Psoas muscle (tissue), 8 donors: ENCODE measurements around the gene ACSBG1. TPM values are rescaled to one million over a fixed set of nuclear protein-coding genes. Genes with fewer than 3 reads are reported as not detected.
A peak's percentile ranks its signal among the peaks of the same experiment; 100 is the strongest.

Experiments
- ATAC-seq, 4 donors: fragments of 200-7000 bp; cut with Tn5 transposase; one replicate each; pipeline ENCODE4 v1.9.1; 2020; ENCODE audit warnings: moderate library complexity in 3 of 4, mild to moderate bottlenecking in 2 of 4
- DNase-seq, 2 donors: peaks; one replicate each; pipeline ENCODE4 v3.0.0-alpha.2; 2020
- H3K27ac ChIP-seq: fragments of 200-600 bp; one replicate; pipeline ENCODE4 v1.8.0; 2022
- H3K27me3 ChIP-seq, 3 donors: fragments of 200-600 bp in 1 of 3; one replicate each; pipeline versions ENCODE4 v1.6.1 to v1.8.0; 2013 to 2022; ENCODE audit warnings: low read length in 2 of 3, mild to moderate bottlenecking in 2 of 3, moderate library complexity in 1 of 3; ENCODE audit not compliant: insufficient read depth in 3 of 3
- H3K36me3 ChIP-seq, 2 donors: fragments of 200-600 bp in 1 of 2; one replicate each; pipeline versions ENCODE4 v1.6.1 to v1.8.0; 2013 to 2022; ENCODE audit warnings: low read depth in 1 of 2, mild to moderate bottlenecking in 1 of 2, moderate library complexity in 1 of 2; ENCODE audit not compliant: insufficient read depth in 1 of 2
- H3K4me1 ChIP-seq: fragments of 200-600 bp; one replicate; pipeline ENCODE4 v1.8.0; 2022
- H3K4me3 ChIP-seq: fragments of 200-600 bp; one replicate; pipeline ENCODE4 v1.8.0; 2022; ENCODE audit warnings: mild to moderate bottlenecking
- H3K9me3 ChIP-seq: fragments of 200-600 bp; one replicate; pipeline ENCODE4 v1.8.0; 2022
- CTCF ChIP-seq: fragments of 200-600 bp; IDR thresholded peaks from one replicate; pipeline ENCODE4 v1.8.0; 2022; ENCODE audit warnings: antibody characterized with exemption
- WGBS, 3 donors: extraction: QIAGEN DNeasy Blood & Tissue Kit; methylation state at CpG; one replicate each; pipeline versions ENCODE4 v1.1.6 to v1.1.7; 2013; 5-methylcytosine and 5-hydroxymethylcytosine counted together
- intact Hi-C, 2 donors: fragments of 100-400 bp; cut with DNase I; formaldehyde crosslinking; loops; one replicate each; pipeline versions ENCODE4 v1.11.0 to v1.14.2; 2022
- polyA plus RNA-seq, 3 donors: library from polyadenylated mRNA; stranded (reverse); fragments of 200-250 nt; gene quantifications; one replicate each; pipeline ENCODE4 v1.2.3, GENCODE V29; 2013
- total RNA-seq, 4 donors: library from RNA; stranded (reverse); fragmentation: NEBNext Ultra II Directional in 2 of 4; extraction: Animal tissue kit (Norgen Biotek cat#: 25700) in 2 of 4; gene quantifications; one replicate each; pipeline versions ENCODE4 v1.2.1 to v1.2.4, GENCODE V29; 2021 to 2023
- donor health status: healthy with polysubstance abuse.
- donor health status: DM: no; HTN: no; CAD: no; lungs with moderate emphysema.
- donor health status: Bipolar disorder and iron deficiency.
- donor health status: healthy.
- donor health status: DM: yes; HTN: yes; CAD: no.
- donor health status: DM: no; HTN: no; CAD: no.
- donor health status: DM: no; HTN: no; CAD: no.
- donor health status: DM: yes; HTN: yes; CAD: no.

ACSBG1 gene
- total and polyA plus RNA-seq, 7 donors = 0.12 to 0.64 (median 0.51) TPM; not detected in 3

DNA sequence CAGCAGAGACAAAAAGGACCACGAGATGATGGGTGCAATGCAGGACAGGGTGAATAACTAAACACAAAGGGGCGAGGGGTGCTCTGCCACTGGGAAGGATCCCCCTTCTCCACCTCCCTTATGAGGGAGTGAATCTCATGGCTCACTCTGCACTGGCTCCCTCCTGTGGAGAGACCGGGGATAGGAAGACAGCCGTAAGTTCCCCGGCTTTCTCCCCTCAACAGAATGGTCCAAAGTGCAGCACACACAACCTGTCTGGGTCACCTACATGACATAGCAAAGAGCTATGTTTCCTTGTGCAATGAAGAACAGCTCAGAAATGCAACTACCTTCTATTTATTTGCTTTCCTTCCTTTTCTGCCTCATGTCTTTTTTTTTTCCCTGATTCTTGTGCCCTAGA lies 7.8 kb upstream of the ACSBG1 start:
- WGBS, 3 donors = 67 to 81% (median 73%) methylated on average over 5 of the region's 5 CpGs
- peak; percentile 50 for TF ChIP-seq CTCF
- ATAC-seq = peak in 3 of 4 donors; percentile 54 to 70 (median 57)
- intact Hi-C loops = loop anchor here (5.0 to 10.0 kb wide), 5 partner anchors 65 to 285 kb away; no protein-coding TSS in a partner anchor
- Histone ChIP-seq H3K36me3 (no peaks in the 10 kb centered on the region), H3K9me3 (no peaks in the 10 kb centered on the region), H3K27ac (no peak overlapping the region), H3K4me3 (no peak overlapping the region), H3K27me3 (no peaks in the 10 kb centered on the region), H3K4me1 (peaks cover 5% of the 10 kb centered on the region)
- DNase-seq = no peak

DNA sequence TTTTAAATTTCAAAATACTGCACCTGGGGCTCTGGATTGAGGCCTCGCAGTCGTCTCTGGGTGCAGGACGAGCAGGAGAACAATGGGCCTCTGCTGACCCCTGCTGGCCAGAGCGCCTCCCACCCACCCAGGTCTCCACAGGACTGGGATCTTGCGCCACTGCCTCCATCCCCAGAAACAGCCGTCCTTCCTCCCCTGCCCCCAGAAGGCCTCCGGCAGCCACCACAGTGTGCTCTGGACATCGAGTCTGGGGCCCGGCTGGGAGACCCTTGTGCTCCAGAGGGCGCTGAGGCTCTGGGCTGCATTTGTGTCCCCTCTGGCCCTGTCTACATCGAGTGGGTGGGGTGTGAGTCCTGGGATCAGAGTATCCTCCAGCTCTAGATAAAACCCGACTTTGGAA lies 6.7 kb upstream of the ACSBG1 start:
- DNase-seq (peak; percentile 86 to 95), ATAC-seq (peak; percentile 94 to 98 (median 96))
- no peak overlapping the region for H3K27ac ChIP-seq
- H3K9me3 ChIP-seq = no peaks in the 10 kb centered on the region
- H3K27me3 ChIP-seq = no peaks in the 10 kb centered on the region
- no peak overlapping the region for H3K4me3 ChIP-seq
- H3K36me3 ChIP-seq = no peaks in the 10 kb centered on the region
- TF ChIP-seq CTCF = peak; percentile 91
- peaks cover 5% of the 10 kb centered on the region for H3K4me1 ChIP-seq
- WGBS, 3 donors = 15 to 18% (median 15%) methylated on average over 12 of the region's 12 CpGs
- intact Hi-C loops = loop anchor here (1.0 to 10.0 kb wide), 7 partner anchors 64 to 284 kb away; no protein-coding TSS in a partner anchor

GRCh38 chr15:78239811-78240210 lies 5.4 kb upstream of the ACSBG1 start:
- Histone ChIP-seq H3K27ac (no peak overlapping the region), H3K4me1 (peaks cover 5% of the 10 kb centered on the region), H3K27me3 (no peaks in the 10 kb centered on the region), H3K36me3 (no peaks in the 10 kb centered on the region), H3K4me3 (no peak overlapping the region), H3K9me3 (no peaks in the 10 kb centered on the region)
- DNase-seq (no peak), ATAC-seq (peak in 1 of 4 donors; percentile 35)
- WGBS, 3 donors = 31 to 52% (median 39%) methylated on average over 5 of the region's 5 CpGs
- intact Hi-C loops = loop anchor here (5.0 to 10.0 kb wide), 5 partner anchors 63 to 283 kb away; no protein-coding TSS in a partner anchor
- TF ChIP-seq CTCF = no peak

DNA sequence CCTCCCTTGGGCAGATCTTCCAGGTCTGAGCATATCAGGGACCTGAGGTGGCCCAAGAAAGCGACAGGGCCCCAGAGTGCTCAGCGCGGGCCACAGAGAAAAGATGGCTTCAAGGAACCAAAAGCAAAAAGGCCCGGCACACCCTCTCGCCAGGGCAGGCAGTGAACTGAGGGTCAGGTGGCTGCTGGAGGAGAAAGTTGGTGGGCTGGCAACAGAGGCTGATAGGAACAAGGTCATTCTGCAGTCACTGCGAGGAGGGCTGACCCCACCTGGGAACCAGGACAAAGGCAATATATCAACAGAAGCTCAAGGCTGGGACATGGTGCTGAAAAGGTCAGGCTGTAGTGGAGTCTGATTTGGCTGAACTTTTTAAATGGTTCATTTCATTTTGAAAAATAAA lies 2.8 kb upstream of the ACSBG1 start:
- no peak for ATAC-seq
- intact Hi-C loops = no loop called here
- Histone ChIP-seq H3K4me3 (no peak overlapping the region), H3K4me1 (no peaks in the 10 kb centered on the region), H3K27me3 (no peaks in the 10 kb centered on the region), H3K36me3 (no peaks in the 10 kb centered on the region), H3K9me3 (no peaks in the 10 kb centered on the region), H3K27ac (no peak overlapping the region)
- TF ChIP-seq CTCF = no peak
- 65 to 82% (median 75%) methylated on average over 6 of the region's 6 CpGs for WGBS, 3 donors
- DNase-seq = no peak

GRCh38 chr15:78236491-78236890 lies 2.1 kb upstream of the ACSBG1 start:
- DNase-seq (no peak), ATAC-seq (no peak)
- WGBS, 3 donors = 91 to 95% (median 91%) methylated on average over 6 of the region's 6 CpGs
- Histone ChIP-seq H3K27ac (no peak overlapping the region), H3K4me3 (no peak overlapping the region), H3K9me3 (no peaks in the 10 kb centered on the region), H3K27me3 (no peaks in the 10 kb centered on the region), H3K36me3 (no peaks in the 10 kb centered on the region), H3K4me1 (no peaks in the 10 kb centered on the region)
- TF ChIP-seq CTCF = no peak
- intact Hi-C loops = no loop called here
